CD4-positive, alpha-beta T cell treated with Interleukin-4 for 1 hour (primary cell): ENCODE measurements around the gene TFB1M.
"Not testable (repeated sequence)": the region's sequence is repeated elsewhere in the genome, so short reads cannot be mapped to it uniquely, and the experiment has no call there.

Experiments
- DNase-seq, 2 donors: peaks; one replicate each; pipeline ENCODE4 v3.0.0-alpha.2; 2020 to 2022

Gene TFB1M

GRCh38 chr6:155314092-155314772, at the start of gene TFB1M:
TFB1M (minus strand) TSS chr6:155314484; CDS start chr6:155314428, 56 bp downstream.
- peak; percentile 98 for DNase-seq

GRCh38 chr6:155364021-155364420, 49.7 kb upstream of the TFB1M start:
- not testable (repeated sequence) for DNase-seq

GRCh38 chr6:155362968-155363632, 48.8 kb upstream of the TFB1M start:
- DNase-seq = not testable (repeated sequence)

GRCh38 chr6:155354167-155354566, 39.9 kb upstream of the TFB1M start:
- DNase-seq = no peak

GRCh38 chr6:155352811-155353210, 38.5 kb upstream of the TFB1M start:
- no peak for DNase-seq

GRCh38 chr6:155352130-155352420, 37.8 kb upstream of the TFB1M start:
- DNase-seq = no peak

GRCh38 chr6:155351273-155352129, 37.2 kb upstream of the TFB1M start:
- DNase-seq = no peak

- no peak for DNase-seq
Measured at GRCh38 chr6:155349956-155350355, 35.7 kb upstream of the TFB1M start.

GRCh38 chr6:155349129-155349528, 34.8 kb upstream of the TFB1M start:
- DNase-seq = no peak

- DNase-seq = no peak
Measured at GRCh38 chr6:155347800-155348199, 33.5 kb upstream of the TFB1M start.

GRCh38 chr6:155346957-155347356, 32.7 kb upstream of the TFB1M start:
- no peak for DNase-seq

GRCh38 chr6:155344341-155345006, 30.2 kb upstream of the TFB1M start:
- no peak for DNase-seq

GRCh38 chr6:155341130-155341828, 27.0 kb upstream of the TFB1M start:
- DNase-seq = no peak

GRCh38 chr6:155340464-155341129, 26.3 kb upstream of the TFB1M start:
- DNase-seq = no peak

- DNase-seq = not testable (repeated sequence)
Measured at GRCh38 chr6:155339929-155340328, 25.6 kb upstream of the TFB1M start.

GRCh38 chr6:155338237-155338636, 24.0 kb upstream of the TFB1M start:
- peak in 1 of 2 donors; percentile 10 for DNase-seq

GRCh38 chr6:155335265-155335664, 21.0 kb upstream of the TFB1M start:
- no peak for DNase-seq

- not testable (repeated sequence) for DNase-seq
Measured at GRCh38 chr6:155334073-155334472, 19.8 kb upstream of the TFB1M start.

- DNase-seq = no peak
Measured at GRCh38 chr6:155333414-155333813, 19.1 kb upstream of the TFB1M start.

GRCh38 chr6:155330922-155331321, 16.6 kb upstream of the TFB1M start:
- no peak for DNase-seq

- DNase-seq = no peak
Measured at GRCh38 chr6:155330133-155330734, 15.9 kb upstream of the TFB1M start.
